GM23338 (cell line): ENCODE data around the gene ST6GALNAC6. TPM values are rescaled to one million over a fixed set of nuclear protein-coding genes. Genes with fewer than 3 reads are reported as not detected.

ENCODE experiments used
- ATAC-seq: fragments of 200-7000 bp; cut with Tn5 transposase; 3 replicates; pipeline ENCODE4 v1.9.1; 2020
- DNase-seq: peaks from one replicate; pipeline ENCODE4 v3.0.0-alpha.2; 2015; ENCODE audit warnings: low spot score
- H2AFZ ChIP-seq: fragments of 200-600 bp; sonication (generic); 2 replicates; pipeline ENCODE4 v1.8.0; 2016; ENCODE audit warnings: antibody characterized with exemption, mild to moderate bottlenecking, moderate library complexity
- H3F3A ChIP-seq: fragments of 200-600 bp; sonication (generic); replicated peaks from 2 replicates; pipeline ENCODE4 v1.8.0; 2017; ENCODE audit warnings: antibody characterized with exemption, mixed run types, low read depth
- H3K27ac ChIP-seq: fragments of 200-600 bp; sonication (generic); 2 replicates; pipeline ENCODE4 v1.6.1; 2016; ENCODE audit warnings: low read depth
- H3K27me3 ChIP-seq: fragments of 200-600 bp; sonication (generic); 2 replicates; pipeline ENCODE4 v1.8.0; 2016; ENCODE audit warnings: mild to moderate bottlenecking, mixed run types, moderate library complexity; ENCODE audit not compliant: insufficient read depth
- H3K36me3 ChIP-seq: fragments of 200-600 bp; sonication (generic); 2 replicates; pipeline ENCODE4 v1.8.0; 2016; ENCODE audit warnings: mild to moderate bottlenecking; ENCODE audit not compliant: insufficient read depth
- H3K4me1 ChIP-seq: fragments of 200-600 bp; sonication (generic); 2 replicates; pipeline ENCODE4 v1.8.0; 2016; ENCODE audit warnings: mild to moderate bottlenecking, moderate library complexity; ENCODE audit not compliant: insufficient read depth
- H3K4me2 ChIP-seq: fragments of 200-600 bp; sonication (generic); 2 replicates; pipeline ENCODE4 v1.7.1; 2017; ENCODE audit warnings: mixed run types
- H3K4me3 ChIP-seq: fragments of 200-600 bp; sonication (generic); 2 replicates; pipeline ENCODE4 v1.6.1; 2016; ENCODE audit warnings: mixed run types
- H3K79me2 ChIP-seq: fragments of 200-600 bp; sonication (generic); replicated peaks from 2 replicates; pipeline ENCODE4 v1.8.0; 2017; ENCODE audit warnings: mild to moderate bottlenecking; ENCODE audit not compliant: insufficient read depth
- H3K9me2 ChIP-seq: fragments of 200-600 bp; sonication (generic); 2 replicates; pipeline ENCODE4 v1.8.0; 2017; ENCODE audit not compliant: insufficient read depth
- H4K20me1 ChIP-seq: fragments of 200-600 bp; sonication (generic); replicated peaks from 2 replicates; pipeline ENCODE4 v1.8.0; 2017; ENCODE audit warnings: mild to moderate bottlenecking; ENCODE audit not compliant: insufficient read depth
- H3K27ac Mint-ChIP-seq: 2 replicates; pipeline ENCODE4 v1.8.0; 2020; ENCODE audit warnings: inconsistent platforms, mild to moderate bottlenecking, moderate library complexity, mixed read lengths
- H3K27me3 Mint-ChIP-seq: 3 replicates; pipeline ENCODE4 v1.8.0; 2022; ENCODE audit warnings: low read depth, mild to moderate bottlenecking, moderate library complexity, mixed read lengths, inconsistent platforms; ENCODE audit not compliant: insufficient read depth, poor library complexity
- H3K36me3 Mint-ChIP-seq: 3 replicates; pipeline ENCODE4 v1.8.0; 2021; ENCODE audit warnings: low read depth, mild to moderate bottlenecking, inconsistent platforms, moderate library complexity, mixed read lengths
- H3K4me1 Mint-ChIP-seq: 3 replicates; pipeline ENCODE4 v1.8.0; 2020; ENCODE audit warnings: mild to moderate bottlenecking, inconsistent platforms, mixed read lengths
- H3K4me3 Mint-ChIP-seq: 3 replicates; pipeline ENCODE4 v1.8.0; 2021; ENCODE audit warnings: moderate library complexity, mild to moderate bottlenecking, inconsistent platforms, mixed read lengths
- H3K9me3 Mint-ChIP-seq: 3 replicates; pipeline ENCODE4 v1.8.0; 2020; ENCODE audit warnings: moderate library complexity, mild to moderate bottlenecking, inconsistent platforms, mixed read lengths
- CREB1 ChIP-seq: fragments of 250-450 bp; sonication (Bioruptor Pico); IDR thresholded peaks from 2 replicates; pipeline ENCODE4 v1.5.0; 2020; ENCODE audit warnings: low read depth, mild to moderate bottlenecking, moderate library complexity
- EZH2 ChIP-seq: fragments of 200-600 bp; sonication (generic); IDR thresholded peaks from one replicate; pipeline ENCODE4 v1.8.0; 2017; ENCODE audit warnings: antibody characterized with exemption, mild to moderate bottlenecking, low read depth; ENCODE audit not compliant: unreplicated experiment
- EZH2phosphoT487 ChIP-seq: fragments of 200-600 bp; sonication (generic); IDR thresholded peaks from one replicate; pipeline ENCODE4 v1.8.1; 2018; ENCODE audit warnings: antibody characterized with exemption; ENCODE audit not compliant: unreplicated experiment
- JUNB ChIP-seq: IDR thresholded peaks from one replicate; pipeline ENCODE4 v1.6.1; 2016; ENCODE audit warnings: antibody characterized with exemption; ENCODE audit not compliant: unreplicated experiment
- NANOG ChIP-seq: IDR thresholded peaks from 2 replicates; pipeline ENCODE4 v1.6.1; 2016; ENCODE audit warnings: antibody characterized with exemption, borderline replicate concordance
- POLR2AphosphoS5 ChIP-seq: IDR thresholded peaks from 2 replicates; pipeline ENCODE4 v1.6.1; 2016; ENCODE audit warnings: antibody characterized with exemption, low read depth
- STAT1 ChIP-seq: IDR thresholded peaks from one replicate; pipeline ENCODE4 v1.6.1; 2016; ENCODE audit warnings: antibody characterized with exemption; ENCODE audit not compliant: unreplicated experiment
- ZNF114 ChIP-seq: fragments of 250-450 bp; sonication (Bioruptor Pico); IDR thresholded peaks from 2 replicates; pipeline ENCODE4 v1.5.0; 2020; ENCODE audit warnings: mild to moderate bottlenecking, moderate library complexity
- ZNF331 ChIP-seq: fragments of 250-450 bp; sonication (Bioruptor Pico); IDR thresholded peaks from 2 replicates; pipeline ENCODE4 v1.5.0; 2020; ENCODE audit warnings: low read depth, mild to moderate bottlenecking, moderate library complexity
- polyA plus RNA-seq: library from polyadenylated mRNA; unstranded; fragments of >200 nt; fragmentation: Nextera tagmentation; extraction: Ambion mirVana; gene quantifications from 2 replicates; pipeline ENCODE4 v1.2.1, GENCODE V29; 2016
- total RNA-seq: library from RNA; depleted of rRNA; stranded (reverse); fragments of >200 nt; shearing (Covaris generic); gene quantifications from 2 replicates; pipeline ENCODE4 v1.2.3, GENCODE V29; 2014
- TF ChIP-seq, protein P1 (sequence below), 2 experiments: fragments of 200-600 bp in 1 of 2; sonication (generic) in 1 of 2; conservative IDR thresholded peaks; 2 replicates each; pipeline versions ENCODE4 v1.5.1 to v1.6.1; 2016 to 2017; ENCODE audit warnings: antibody characterized with exemption in 2 of 2, low read depth in 2 of 2, mild to moderate bottlenecking in 2 of 2, moderate library complexity in 1 of 2
- TF ChIP-seq, protein P2 (sequence below): IDR thresholded peaks from one replicate; pipeline ENCODE4 v1.6.1; 2018; ENCODE audit warnings: antibody characterized with exemption; ENCODE audit not compliant: unreplicated experiment
- TF ChIP-seq, protein P3 (sequence below): IDR thresholded peaks from 2 replicates; pipeline ENCODE4 v1.6.1; 2016; ENCODE audit warnings: antibody characterized with exemption

The ST6GALNAC6 gene
- total and polyA plus RNA-seq, 2 experiments from 2014 or later: 20.7 to 39.2 TPM

DNA sequence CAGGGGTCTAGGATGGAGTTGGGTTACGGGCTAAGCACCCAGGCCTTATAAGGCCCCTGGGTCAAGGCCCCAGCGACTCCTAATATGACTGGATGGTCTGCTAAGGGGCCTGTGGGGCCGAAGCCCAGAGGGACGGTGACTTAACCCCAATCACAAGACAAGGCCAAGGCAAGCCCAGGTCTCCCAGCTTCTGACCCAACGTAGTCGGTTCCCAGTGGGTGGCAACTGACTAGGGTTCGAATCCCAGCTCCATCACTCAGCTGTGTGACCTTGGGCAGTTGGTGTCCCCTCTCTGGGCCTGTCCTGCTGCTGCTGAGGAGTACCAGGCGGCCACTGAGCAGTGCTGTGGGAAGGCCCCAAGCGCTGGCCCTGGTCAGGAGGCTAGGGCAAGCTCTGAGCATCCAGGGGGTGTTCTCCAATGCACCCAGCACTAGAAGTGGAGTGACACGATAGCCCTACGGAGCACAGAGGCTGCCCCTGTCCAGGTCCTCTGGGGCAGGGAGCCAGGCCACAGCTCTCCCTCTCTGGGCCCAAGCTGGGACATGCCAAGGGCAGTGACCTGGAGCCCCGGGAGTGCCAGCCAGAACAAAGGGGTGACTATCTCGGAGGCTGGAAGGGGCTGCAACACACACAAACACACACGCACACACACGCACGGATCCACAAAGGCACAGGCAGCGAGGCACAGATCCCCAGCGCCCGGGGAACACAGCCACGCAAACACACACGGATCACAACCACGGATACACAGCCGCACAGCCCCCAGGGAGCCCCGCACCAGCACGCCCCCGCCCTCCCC, 22.4 kb downstream of the ST6GALNAC6 start (continued):
- TF ChIP-seq, protein P1, sequence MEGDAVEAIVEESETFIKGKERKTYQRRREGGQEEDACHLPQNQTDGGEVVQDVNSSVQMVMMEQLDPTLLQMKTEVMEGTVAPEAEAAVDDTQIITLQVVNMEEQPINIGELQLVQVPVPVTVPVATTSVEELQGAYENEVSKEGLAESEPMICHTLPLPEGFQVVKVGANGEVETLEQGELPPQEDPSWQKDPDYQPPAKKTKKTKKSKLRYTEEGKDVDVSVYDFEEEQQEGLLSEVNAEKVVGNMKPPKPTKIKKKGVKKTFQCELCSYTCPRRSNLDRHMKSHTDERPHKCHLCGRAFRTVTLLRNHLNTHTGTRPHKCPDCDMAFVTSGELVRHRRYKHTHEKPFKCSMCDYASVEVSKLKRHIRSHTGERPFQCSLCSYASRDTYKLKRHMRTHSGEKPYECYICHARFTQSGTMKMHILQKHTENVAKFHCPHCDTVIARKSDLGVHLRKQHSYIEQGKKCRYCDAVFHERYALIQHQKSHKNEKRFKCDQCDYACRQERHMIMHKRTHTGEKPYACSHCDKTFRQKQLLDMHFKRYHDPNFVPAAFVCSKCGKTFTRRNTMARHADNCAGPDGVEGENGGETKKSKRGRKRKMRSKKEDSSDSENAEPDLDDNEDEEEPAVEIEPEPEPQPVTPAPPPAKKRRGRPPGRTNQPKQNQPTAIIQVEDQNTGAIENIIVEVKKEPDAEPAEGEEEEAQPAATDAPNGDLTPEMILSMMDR (conservative IDR thresholded peaks at IDR 0.05; ENCODE audit: low read depth in 2 of 2): no peak
- TF ChIP-seq ZNF114: no peak
- TF ChIP-seq EZH2phosphoT487: no peak
- no peak for TF ChIP-seq ZNF331
- TF ChIP-seq NANOG: no peak
- TF ChIP-seq, protein P2, sequence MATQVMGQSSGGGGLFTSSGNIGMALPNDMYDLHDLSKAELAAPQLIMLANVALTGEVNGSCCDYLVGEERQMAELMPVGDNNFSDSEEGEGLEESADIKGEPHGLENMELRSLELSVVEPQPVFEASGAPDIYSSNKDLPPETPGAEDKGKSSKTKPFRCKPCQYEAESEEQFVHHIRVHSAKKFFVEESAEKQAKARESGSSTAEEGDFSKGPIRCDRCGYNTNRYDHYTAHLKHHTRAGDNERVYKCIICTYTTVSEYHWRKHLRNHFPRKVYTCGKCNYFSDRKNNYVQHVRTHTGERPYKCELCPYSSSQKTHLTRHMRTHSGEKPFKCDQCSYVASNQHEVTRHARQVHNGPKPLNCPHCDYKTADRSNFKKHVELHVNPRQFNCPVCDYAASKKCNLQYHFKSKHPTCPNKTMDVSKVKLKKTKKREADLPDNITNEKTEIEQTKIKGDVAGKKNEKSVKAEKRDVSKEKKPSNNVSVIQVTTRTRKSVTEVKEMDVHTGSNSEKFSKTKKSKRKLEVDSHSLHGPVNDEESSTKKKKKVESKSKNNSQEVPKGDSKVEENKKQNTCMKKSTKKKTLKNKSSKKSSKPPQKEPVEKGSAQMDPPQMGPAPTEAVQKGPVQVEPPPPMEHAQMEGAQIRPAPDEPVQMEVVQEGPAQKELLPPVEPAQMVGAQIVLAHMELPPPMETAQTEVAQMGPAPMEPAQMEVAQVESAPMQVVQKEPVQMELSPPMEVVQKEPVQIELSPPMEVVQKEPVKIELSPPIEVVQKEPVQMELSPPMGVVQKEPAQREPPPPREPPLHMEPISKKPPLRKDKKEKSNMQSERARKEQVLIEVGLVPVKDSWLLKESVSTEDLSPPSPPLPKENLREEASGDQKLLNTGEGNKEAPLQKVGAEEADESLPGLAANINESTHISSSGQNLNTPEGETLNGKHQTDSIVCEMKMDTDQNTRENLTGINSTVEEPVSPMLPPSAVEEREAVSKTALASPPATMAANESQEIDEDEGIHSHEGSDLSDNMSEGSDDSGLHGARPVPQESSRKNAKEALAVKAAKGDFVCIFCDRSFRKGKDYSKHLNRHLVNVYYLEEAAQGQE: no peak

DNA sequence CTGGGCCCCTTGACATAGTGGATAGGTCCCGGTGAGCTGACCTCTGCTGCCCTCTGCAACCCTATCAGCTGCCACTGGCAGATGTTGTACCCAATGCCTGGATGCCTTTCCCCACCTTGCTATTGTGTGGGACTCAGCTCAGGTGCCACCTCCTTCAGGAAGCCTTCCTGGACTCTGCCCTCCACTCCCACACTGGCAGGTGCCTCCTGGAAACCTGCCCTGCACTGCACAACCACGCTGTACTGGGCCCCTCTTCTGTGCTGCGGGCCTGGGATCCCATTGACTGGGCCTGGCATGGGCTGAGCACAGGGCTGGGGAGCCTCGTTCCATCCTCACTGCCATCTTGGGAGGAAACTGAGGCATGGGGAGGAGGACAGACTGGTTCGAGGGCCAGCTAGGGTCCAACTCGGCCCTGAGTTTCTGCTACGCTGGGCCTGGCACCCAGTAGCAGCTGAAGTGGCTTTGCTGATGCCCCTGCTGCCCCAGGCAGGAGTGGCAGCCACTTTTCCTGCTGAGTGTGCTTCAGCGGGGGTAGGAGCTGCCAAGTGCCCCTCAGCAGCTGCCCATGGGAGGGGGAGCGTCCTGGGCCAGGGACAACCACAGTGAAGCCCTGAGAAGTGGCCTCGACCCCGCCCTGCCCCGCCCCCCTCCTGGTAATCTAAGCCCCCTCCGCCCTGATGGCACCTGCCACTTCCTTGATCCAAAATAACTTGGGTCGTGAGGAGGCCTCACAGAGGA, 23.2 kb downstream of the ST6GALNAC6 start:
- peaks cover 29% of the 10 kb centered on the region for H3K27me3 Mint-ChIP-seq
- peaks cover 5% of the 10 kb centered on the region for H3K4me1 ChIP-seq
- H3K4me3 Mint-ChIP-seq: no peak overlapping the region
- DNase-seq: no peak
- H4K20me1 ChIP-seq: no peaks in the 10 kb centered on the region
- no peaks in the 10 kb centered on the region for H3K9me2 ChIP-seq
- H3K4me2 ChIP-seq: no peak overlapping the region
- H3K27ac ChIP-seq: no peak overlapping the region
- H3K27me3 ChIP-seq: 0 out of 2 replicates have a peak, but pooled peaks cover 6% of the 10 kb centered on the region
- peaks cover 8% of the 10 kb centered on the region; the same call in 2 of the 3 replicates for H3K4me1 Mint-ChIP-seq
- ATAC-seq: no peak
- H3K79me2 ChIP-seq: no peaks in the 10 kb centered on the region
- no peak overlapping the region for H3K27ac Mint-ChIP-seq
- no peaks in the 10 kb centered on the region for H3K36me3 Mint-ChIP-seq
- H3K4me3 ChIP-seq: no peak overlapping the region
- H3K36me3 ChIP-seq: no peaks in the 10 kb centered on the region
- H2AFZ ChIP-seq: no peak overlapping the region
- H3K9me3 Mint-ChIP-seq: no peaks in the 10 kb centered on the region
- H3F3A ChIP-seq: peaks cover 16% of the 10 kb centered on the region; the same call in 1 of the 2 replicates
- TF ChIP-seq NANOG: no peak
- no peak for TF ChIP-seq POLR2AphosphoS5
- no peak for TF ChIP-seq EZH2
- no peak for TF ChIP-seq ZNF114
- TF ChIP-seq, protein P3, sequence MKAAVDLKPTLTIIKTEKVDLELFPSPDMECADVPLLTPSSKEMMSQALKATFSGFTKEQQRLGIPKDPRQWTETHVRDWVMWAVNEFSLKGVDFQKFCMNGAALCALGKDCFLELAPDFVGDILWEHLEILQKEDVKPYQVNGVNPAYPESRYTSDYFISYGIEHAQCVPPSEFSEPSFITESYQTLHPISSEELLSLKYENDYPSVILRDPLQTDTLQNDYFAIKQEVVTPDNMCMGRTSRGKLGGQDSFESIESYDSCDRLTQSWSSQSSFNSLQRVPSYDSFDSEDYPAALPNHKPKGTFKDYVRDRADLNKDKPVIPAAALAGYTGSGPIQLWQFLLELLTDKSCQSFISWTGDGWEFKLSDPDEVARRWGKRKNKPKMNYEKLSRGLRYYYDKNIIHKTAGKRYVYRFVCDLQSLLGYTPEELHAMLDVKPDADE: no peak
- TF ChIP-seq JUNB: no peak
- TF ChIP-seq, protein P2: no peak
- no peak for TF ChIP-seq STAT1
- no peak for TF ChIP-seq EZH2phosphoT487
- no peak for TF ChIP-seq CREB1
- TF ChIP-seq, protein P1 (conservative IDR thresholded peaks at IDR 0.05; ENCODE audit: low read depth in 2 of 2): no peak
- no peak for TF ChIP-seq ZNF331
